ENCODE data around the gene MAP3K20. TPM values are rescaled to one million over a fixed set of nuclear protein-coding genes. Genes with fewer than 3 reads are reported as not detected.

Gene MAP3K20
- total and polyA plus RNA-seq, 2 experiments from 2014 or later, result 7.6 to 9.6 TPM

- no peaks in the 10 kb centered on the region for H3K9me2 ChIP-seq (ENCODE audit: insufficient read depth)
- DNase-seq (ENCODE audit: low spot score), result no peak
- no peak overlapping the region for H3K27ac ChIP-seq (ENCODE audit: low read depth)
- no peaks in the 10 kb centered on the region; the same call in 1 of the 2 replicates for H3K4me1 ChIP-seq (ENCODE audit: insufficient read depth)
- no peak overlapping the region for H2AFZ ChIP-seq
- H3K27me3 Mint-ChIP-seq (ENCODE audit: insufficient read depth, low read depth, poor library complexity), result peaks cover 2% of the 10 kb centered on the region
- no peaks in the 10 kb centered on the region for H3K9me3 Mint-ChIP-seq
- H3K4me3 Mint-ChIP-seq, result no peak overlapping the region
- H3K4me1 Mint-ChIP-seq, result peaks cover 3% of the 10 kb centered on the region; the same call in 1 of the 3 replicates
- H3K27me3 ChIP-seq (ENCODE audit: insufficient read depth), result no peaks in the 10 kb centered on the region
- TF ChIP-seq ETS1 (IDR thresholded peaks at IDR 0.05), result no peak
- TF ChIP-seq EZH2 (IDR thresholded peaks at IDR 0.05; ENCODE audit: low read depth, unreplicated experiment), result no peak
- TF ChIP-seq ZNF331 (CRISPR knock-in tag; IDR thresholded peaks at IDR 0.05; ENCODE audit: low read depth), result no peak
- no peak for TF ChIP-seq CREB1 (CRISPR knock-in tag; IDR thresholded peaks at IDR 0.05; ENCODE audit: low read depth)
- no peak for TF ChIP-seq STAT1 (IDR thresholded peaks at IDR 0.05; ENCODE audit: unreplicated experiment)
- TF ChIP-seq NANOG (IDR thresholded peaks at IDR 0.05; ENCODE audit: borderline replicate concordance), result no peak
- TF ChIP-seq ZNF114 (CRISPR knock-in tag; IDR thresholded peaks at IDR 0.05), result no peak
- TF ChIP-seq REST (IDR thresholded peaks at IDR 0.05; ENCODE audit: unreplicated experiment), result no peak
- TF ChIP-seq POLR2AphosphoS5 (IDR thresholded peaks at IDR 0.05; ENCODE audit: low read depth), result no peak
- no peak for TF ChIP-seq ZNF462 (CRISPR knock-in tag; IDR thresholded peaks at IDR 0.05)
- TF ChIP-seq EZH2phosphoT487 (IDR thresholded peaks at IDR 0.05; ENCODE audit: unreplicated experiment), result no peak
- H3K36me3 Mint-ChIP-seq (ENCODE audit: low read depth), result no peaks in the 10 kb centered on the region
- H4K20me1 ChIP-seq (replicated peaks; ENCODE audit: insufficient read depth), result no peaks in the 10 kb centered on the region
- H3K4me2 ChIP-seq, result no peak overlapping the region
- H3K79me2 ChIP-seq (replicated peaks; ENCODE audit: insufficient read depth), result no peaks in the 10 kb centered on the region
- no peak overlapping the region for H3K27ac Mint-ChIP-seq
- H3K4me3 ChIP-seq, result no peak overlapping the region
- ATAC-seq, result peak; percentile 67
- H3F3A ChIP-seq (replicated peaks; ENCODE audit: low read depth), result no peaks in the 10 kb centered on the region
- H3K36me3 ChIP-seq (ENCODE audit: insufficient read depth), result no peaks in the 10 kb centered on the region
These were observed 31.6 kb upstream of the MAP3K20 start for GRCh38 chr2:173043897-173044519.
